GM18519 (cell line): Measurements from ENCODE around the gene ZBTB43.
"Not testable (repeated sequence)": the region's sequence is repeated elsewhere in the genome, so short reads cannot be mapped to it uniquely, and the experiment has no call there.

Experiments used
- ATAC-seq: cut with Tn5 transposase; IDR thresholded peaks from one replicate; pipeline ENCODE4 v1.9.1; 2021; ENCODE audit warnings: mild to moderate bottlenecking, moderate library complexity; ENCODE audit not compliant: unreplicated experiment, low FRiP score

ZBTB43 gene

DNA sequence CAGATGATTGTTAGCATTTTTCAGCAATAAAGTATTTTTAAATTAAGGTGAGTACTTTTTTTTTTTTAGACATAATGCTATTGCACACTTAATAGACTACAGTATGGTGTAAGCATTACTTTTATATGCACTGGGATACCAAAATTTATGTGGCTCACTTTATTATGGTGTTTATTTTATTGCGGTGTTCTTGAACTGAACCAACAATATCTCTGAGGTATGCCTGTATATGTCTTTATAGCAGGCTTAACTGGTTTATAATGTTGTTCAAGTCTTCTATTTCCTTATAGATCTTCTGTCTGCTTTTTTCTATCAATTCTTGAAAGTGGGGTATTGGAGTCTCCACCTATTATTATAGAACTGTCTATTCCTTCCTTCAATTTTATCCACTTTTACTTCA lies 18.0 kb downstream of the ZBTB43 start:
- no peak for ATAC-seq

DNA sequence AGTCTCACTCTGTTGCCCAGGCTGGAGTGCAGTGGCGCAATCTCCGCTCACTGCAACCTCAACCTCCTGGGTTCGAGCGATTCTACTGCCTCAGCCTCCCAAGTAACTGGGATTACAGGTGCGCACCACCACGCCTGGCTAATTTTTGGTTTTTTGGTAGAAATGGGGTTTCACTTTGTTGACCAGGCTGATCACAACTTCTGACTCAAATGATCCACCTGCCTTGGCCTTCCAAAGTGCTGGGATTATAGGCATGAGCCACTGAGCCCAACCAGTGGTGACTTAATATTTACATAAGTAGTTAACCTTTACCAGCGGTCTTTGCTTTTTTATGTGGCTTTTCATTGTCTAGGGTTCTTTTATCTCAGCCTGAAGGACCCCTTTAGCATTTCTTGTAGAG lies 19.2 kb downstream of the ZBTB43 start:
- ATAC-seq, result not testable (repeated sequence)

DNA sequence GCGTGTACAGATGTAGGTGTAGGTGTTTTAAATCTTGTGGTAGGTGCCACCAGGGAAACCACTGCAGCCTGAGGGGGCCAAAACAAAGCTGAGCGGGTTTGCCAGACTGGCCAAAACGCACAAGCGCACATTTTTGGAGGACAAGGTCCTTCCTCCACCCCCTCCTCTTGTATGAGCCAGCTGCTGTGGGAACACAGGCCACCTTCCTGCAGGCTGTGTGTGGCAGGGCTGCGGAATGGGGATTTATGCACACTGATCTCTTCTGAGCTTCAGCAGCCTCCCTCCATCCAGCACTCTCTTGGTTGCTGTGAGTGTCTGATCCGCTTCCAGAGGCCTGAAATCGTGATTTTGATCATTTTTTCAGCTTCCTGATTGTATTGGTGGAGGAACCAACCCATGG lies 22.4 kb downstream of the ZBTB43 start:
- ATAC-seq, result no peak

DNA sequence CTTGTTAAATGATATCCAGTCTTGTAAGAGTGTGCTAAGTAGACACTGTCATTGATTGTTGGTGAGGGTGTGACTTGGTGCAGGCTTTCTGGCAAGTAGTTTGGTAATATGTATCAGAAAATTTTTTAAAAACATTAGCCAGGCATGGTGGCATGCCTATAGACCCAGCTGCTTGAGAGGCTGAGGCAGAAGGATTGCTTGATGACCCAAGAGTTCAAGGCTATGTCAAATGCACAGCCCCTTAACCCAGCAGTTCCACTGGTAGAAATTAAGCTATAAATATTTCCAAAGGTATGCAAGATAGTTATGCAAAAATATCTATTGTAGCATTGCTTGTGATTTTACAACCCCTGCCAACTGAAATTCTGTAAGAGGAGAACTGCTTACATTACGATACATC lies 24.2 kb downstream of the ZBTB43 start:
- no peak for ATAC-seq

DNA sequence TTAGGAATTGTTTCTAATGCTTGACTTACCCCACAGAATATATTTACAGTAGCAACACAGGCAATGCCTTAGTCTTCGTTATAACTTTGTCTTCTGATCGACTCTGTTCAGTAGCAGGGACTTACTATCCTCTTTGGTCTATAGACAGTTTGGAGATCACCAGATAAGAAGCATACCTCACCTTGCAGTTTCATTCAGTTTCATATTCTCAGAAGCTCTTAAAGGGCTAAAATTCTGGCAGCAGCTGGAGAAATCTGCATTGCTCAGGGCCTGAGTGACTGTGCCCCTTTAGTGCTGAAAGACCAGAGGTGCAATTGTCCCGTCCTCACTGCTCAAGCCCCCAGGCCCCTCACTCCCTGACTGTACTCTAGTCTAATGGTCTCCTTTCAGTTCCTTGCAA lies 26.0 kb downstream of the ZBTB43 start:
- no peak for ATAC-seq

DNA sequence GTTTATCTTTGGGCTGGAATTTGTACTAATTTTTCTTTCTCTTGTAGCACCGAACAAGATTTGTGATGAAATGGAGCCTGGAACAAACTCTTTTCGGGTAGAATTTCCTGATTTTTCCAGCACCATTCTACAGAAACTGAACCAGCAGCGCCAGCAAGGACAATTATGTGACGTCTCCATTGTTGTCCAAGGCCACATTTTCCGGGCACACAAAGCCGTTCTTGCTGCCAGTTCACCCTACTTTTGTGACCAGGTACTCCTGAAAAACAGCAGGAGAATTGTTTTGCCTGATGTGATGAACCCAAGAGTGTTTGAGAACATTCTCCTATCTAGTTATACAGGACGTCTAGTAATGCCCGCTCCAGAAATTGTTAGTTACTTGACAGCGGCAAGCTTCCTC lies 27.6 kb downstream of the ZBTB43 start:
- no peak for ATAC-seq

DNA sequence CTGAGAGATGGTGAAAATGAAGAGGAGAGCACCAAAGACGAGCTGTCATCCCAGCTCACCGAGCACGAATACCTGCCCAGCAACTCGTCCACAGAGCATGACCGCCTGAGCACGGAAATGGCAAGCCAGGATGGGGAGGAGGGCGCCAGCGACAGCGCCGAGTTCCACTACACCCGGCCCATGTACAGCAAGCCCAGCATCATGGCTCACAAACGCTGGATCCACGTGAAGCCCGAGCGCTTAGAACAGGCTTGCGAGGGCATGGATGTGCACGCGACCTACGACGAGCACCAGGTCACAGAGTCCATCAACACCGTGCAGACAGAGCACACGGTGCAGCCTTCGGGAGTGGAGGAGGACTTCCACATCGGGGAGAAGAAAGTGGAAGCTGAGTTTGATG lies 28.2 kb downstream of the ZBTB43 start:
- ATAC-seq, result no peak

DNA sequence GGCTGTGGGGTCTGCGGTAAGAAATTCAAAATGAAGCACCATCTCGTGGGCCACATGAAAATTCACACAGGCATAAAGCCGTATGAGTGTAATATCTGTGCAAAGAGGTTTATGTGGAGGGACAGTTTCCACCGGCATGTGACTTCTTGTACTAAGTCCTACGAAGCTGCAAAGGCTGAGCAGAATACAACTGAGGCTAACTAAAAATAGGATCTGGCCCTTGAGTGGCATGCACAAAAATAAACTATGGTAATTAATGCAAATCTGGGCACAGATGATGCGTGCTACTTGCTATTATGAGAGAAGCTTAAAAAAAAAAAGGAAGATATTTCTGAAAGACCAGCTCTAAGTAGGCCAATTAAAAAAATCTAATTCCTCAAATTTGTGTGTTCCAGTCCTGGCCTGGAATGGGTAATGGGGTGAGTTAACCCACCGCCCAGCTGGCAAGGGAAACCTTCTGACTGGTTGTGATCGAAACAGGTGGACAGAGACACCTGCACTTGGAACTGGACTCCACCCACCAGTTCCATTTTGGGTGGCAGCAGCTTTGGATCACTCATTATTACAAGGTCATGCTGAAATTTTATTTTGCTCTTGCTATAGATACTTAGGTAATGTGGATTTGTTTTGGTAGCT lies 29.0 kb downstream of the ZBTB43 start:
- ATAC-seq, result no peak

DNA sequence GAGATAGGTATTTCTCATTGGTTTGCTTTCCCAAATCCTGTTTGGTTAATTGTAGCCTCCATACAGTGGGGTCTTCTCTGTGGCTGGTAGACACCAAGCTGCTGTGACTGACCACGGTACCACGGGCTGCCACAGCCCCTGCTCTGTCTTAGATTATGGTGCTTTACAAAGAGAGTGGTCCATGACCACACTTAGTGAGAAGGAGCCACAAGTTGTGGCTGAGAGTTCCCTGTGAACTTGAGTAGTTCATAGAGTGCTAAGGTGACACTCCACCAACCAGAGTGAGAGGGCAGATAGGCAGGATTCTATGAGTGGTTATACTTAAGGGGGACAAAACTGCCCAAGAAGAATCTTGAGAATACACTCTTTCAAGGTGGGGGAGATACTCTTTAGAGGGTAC lies 29.8 kb downstream of the ZBTB43 start:
- ATAC-seq, result no peak

DNA sequence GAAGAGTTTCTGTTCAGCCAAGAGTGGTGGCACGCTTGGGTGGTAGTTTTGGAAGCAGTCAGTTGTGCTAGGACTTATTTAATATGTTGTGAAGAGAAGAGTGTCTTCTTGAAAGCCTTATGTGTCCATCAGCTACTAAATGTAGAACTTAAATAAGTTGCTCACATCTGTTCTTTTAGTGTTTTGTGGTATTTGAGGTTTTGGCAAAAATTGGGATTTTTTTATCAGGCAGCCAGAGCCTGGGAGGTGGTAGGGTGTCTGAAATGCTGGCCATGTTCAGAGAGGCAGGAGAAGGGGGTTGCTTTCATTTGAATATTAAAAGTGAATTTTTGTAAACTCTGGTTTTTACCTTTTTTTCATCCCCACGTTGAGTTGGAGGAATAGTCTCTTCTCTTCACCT lies 31.4 kb downstream of the ZBTB43 start:
- no peak for ATAC-seq

DNA sequence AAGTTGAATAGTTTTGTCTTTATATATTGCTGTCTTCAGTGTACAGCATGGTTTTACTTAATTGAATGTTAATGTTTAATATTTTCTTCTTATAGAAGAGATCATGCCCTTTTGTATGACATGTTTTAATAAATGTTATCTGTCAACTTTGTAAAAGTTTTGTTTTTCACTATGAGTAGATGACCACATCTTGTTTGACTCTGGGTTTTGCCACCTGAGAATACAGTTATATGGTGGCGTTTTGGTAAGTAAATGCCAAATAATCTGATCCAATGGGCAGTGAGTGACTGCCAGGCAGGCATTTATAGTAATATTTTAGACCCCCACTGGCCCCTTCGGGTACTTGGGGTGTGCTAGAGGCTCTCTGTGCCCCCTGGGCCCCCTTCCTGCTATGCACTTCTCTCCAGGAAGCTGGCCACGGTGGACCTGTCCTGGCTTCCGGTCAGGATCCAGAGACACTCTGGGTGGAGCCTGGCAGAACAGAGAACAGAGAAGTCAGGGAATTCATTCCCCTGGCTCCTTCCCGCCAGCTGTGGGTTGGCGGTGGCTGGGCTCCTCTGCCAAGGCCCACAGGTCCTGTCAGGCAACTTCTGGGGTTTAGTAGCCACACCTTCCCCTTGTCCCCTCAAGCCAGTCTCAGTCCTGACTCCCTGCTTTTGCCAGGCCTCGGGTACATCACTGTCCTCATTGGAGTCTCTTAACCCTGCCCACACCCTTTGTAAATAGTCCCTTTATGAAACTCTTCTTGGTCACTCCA lies 33.4 kb downstream of the ZBTB43 start:
- ATAC-seq, result no peak

DNA sequence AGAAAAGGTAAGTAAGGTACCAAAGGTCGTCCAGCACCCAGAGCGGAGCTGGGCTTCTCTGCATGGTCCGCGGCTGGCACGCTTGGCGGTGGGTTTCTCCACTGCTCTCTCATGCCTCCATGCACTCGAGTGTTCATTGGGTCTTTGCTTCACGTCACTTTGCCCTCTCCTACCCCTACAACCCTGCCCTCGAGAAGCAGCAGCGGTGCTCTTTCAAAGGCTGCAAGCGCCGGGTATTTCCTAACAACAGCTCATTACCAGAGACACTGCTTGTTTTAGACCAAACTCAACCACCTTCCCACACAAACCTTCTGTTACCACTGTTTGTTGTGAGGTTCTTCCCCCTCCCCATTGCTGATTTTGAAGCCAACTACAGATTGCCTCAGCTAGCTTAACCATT lies 34.1 kb downstream of the ZBTB43 start:
- ATAC-seq, result no peak

DNA sequence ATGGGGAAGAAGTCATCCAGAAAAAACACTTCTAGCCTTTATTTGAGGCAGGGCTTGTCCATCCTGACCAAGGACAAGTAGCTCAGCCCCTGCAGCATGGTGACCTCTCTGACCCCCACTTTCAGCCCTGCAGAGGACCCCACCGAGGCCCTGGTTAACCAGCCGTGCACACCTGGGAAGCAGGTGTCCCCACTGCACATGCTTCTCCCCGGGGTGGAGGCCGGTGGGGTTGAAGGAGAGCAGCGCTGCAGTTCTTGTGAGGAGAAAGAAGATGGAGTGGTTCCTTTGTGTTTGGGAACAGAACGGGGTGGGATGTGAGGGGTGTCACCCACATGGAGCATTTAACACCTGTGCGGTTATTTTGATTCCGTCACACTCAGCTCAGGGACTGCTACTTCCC lies 34.5 kb downstream of the ZBTB43 start:
- ATAC-seq, result no peak

DNA sequence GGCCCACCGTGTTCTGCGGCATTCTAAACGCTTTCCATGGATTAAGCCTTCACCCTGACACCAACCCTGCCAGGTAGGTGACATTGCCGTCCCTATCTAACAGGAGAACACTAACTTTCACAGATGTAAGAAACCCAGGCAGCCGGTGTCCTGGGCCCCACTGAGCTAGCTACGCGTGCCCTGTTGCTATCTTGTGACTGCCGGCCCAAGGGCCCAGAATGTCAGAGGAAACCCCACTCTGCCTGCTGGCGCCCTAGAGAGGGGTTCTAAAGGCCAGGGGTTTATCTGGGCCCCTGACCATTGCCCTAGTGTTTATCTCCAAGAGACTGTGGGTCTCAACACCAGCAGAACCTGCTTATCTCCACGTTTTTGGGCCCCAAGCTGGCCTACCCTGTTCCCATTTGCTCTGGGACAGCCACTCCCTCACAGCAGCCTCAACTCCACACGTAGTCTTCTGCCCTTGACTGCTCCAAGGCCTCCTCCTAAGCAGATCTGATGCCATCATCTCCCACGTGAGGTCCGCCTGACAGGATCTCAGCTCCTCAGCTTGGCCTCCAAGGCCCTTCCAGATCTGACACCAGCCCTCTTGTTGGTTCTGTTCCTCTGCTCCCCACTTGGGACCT lies 37.5 kb downstream of the ZBTB43 start:
- no peak for ATAC-seq

DNA sequence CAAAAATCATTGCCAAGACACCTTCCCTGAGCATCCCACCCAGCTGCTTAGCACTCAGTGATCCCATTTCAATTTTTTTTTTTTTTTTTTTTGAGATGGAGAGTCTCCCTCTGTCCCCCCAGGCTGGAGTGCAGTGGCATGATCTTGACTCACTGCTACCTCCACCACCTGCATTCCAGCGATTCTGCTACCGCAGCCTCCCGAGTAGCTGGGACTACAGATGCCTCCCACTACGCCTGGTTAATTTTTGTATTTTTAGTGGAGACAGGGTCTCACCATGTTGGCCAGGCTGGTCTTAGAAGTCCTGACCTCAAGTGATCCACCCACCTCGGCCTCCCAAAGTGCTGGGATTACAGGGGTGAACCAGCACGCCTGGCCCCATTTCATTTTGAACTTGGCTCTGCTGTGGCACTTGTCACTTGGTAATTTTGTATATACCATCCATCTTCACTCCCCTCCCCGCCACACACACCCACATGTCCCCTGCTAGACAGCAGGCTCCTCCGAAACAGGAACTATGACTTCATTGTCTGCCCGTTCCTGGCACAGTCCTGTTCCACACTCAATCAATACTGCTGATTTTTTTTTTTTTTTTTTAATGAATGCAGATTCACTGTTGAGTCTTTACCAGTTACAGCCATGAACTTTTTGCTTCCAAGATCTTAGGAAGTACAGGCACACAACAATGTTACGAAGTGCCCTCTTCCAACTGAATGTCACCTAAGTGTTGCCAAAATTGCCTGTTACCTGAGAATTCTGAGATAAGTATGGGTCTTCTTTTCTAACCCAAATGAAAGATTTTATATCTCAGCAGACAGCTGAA lies 38.3 kb downstream of the ZBTB43 start:
- no peak for ATAC-seq

DNA sequence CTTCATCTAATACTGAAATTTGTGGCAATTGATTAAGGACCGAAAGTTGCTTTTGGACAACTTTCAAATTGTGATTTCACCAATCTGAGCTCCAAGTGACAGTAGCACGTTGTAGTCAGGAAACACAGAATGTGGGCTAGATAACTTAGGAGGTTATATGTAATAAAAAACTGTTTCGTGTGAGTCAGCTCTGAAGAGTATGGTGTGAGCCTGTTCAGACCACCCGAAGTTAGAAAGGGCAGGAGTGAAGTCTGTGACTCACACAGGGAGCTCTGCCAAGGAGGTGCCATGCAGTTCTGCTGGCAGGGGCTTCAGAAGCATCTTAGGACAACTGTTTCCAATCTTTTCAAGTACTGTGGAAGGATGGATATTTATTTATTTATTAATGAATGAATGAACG lies 39.2 kb downstream of the ZBTB43 start:
- no peak for ATAC-seq

DNA sequence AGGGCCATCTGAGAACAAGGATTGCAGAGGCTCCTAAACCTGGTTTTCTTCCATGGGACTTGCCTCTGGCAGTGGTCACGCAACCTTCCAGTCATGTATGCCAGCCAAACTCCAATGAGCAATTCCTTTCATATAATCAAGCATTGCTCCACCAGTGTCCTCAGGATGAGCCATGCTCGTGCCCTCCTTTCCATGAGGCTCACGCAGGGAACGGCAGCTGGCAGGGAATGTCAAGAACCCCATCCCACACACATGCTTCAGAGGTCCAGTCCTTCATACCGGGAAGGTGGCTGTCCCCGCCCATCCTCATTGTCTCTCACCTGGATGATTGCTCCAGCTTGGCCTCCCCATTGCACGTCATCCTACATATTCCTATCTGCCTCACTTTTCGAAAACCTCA lies 42.2 kb downstream of the ZBTB43 start:
- no peak for ATAC-seq

DNA sequence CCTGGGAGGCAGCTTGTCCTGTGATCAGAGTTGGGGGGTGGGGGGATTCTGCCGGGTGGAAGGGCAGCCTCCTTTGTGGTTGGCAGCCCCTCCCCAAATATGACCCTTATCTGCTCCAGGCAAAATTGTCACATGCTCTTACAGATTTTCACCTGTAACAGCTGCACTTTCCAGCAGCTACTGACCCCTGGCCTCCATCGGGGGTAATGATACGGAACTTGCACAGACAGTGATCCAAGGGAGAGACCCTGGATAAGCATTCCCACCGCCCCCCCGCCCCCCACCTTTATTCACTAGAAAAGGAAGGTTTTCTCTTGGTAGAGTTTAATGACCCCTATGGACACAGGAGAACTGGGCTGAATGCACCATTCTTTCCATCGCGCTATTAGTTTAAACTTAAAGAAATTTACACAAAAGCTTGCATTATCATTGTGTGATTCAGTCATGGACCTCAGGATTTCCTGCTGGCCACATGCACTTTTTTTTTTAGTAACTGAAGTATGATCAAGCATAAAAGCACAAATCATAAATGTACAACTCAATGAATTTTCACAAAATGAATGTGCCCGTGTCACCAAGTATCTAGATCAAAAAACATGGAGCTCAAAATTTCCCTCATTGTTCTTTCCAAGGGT lies 44.9 kb downstream of the ZBTB43 start:
- ATAC-seq, result no peak

DNA sequence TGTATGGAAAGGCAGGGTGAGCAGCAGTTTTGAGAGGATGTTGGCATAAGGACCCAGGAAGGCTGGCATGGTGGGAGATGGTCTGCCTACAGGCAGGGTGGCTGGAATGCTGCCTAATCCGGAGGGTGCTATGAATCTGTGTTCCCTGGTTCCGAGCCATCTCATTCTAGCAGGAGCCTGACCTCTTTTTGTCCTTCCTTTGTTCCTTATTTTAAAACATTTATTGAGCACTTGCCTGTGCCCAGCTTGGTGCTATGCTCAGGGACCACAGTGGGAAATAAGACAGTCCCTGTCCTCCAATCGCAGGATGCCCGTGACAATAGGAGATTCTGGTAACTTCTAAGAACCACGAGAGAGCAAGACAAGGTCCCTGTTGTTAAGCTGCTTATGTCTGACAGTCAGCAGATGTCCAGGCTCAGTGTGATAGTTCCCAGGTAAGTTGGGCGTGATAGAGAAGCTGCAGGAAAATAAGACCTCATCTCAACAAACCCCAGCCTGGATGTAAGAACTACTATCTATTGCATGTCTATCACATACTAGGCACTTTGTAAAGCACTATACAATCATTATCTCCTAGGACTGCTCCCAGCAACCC lies 46.5 kb downstream of the ZBTB43 start:
- ATAC-seq, result no peak

DNA sequence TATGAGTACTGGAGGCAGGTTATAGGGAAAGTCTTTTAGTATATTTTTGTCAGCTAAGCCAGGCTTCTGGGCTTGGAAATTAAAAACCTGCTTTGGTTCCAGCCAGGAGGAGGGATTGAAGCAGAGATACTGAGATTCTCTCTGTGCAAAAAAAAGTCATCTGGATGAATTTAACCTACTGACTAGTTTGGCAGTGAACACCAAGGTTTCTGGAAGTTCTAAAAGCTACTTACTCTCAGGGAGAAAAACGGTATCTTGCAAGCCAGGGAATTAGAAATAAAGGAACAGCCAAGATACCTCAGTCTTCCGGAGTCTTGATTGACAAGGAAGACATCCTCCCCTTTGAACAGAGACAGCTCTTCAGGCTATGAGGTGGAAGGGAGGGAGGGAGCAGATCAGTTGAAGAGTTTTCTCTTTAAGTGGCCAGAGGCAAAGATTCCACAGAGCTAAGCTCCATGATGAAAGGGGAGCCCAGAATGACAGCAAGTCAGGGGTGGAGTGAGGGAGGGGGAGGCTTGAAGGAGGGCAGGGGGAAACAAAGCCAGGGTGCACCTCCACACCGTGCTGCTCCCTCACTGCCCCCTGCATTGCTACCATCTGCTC lies 47.3 kb downstream of the ZBTB43 start:
- ATAC-seq, result no peak
